ENCODE results near the gene PCDH11Y. TPM values are rescaled to one million over a fixed set of nuclear protein-coding genes. Genes with fewer than 3 reads are reported as not detected.
"Not testable (repeated sequence)": the region's sequence is repeated elsewhere in the genome, so short reads cannot be mapped to it uniquely, and the experiment has no call there.

PCDH11Y gene
- total and polyA plus RNA-seq, 10 of the 15 experiments (the other 5 are each of a cell fraction or from before 2014, with no cell fraction given) = not detected

- H3K27me3 ChIP-seq (replicated peaks in 1 of 2; ENCODE audit: control insufficient read depth in 2 of 2, insufficient read depth in 2 of 2, low read length in 1 of 2); CTCF ChIA-PET; FAIRE-seq; H3K4me3 ChIP-seq; H2AFZ ChIP-seq (ENCODE audit: control insufficient read depth, low read depth, low read length); POLR2A ChIA-PET; ATAC-seq; BruUV-seq (replicated peaks); H3K79me2 ChIP-seq (ENCODE audit: control insufficient read depth, insufficient read depth, low read length); SMC1A ChIA-PET (ENCODE audit: uncharacterized antibody, unreplicated experiment); H3K9me3 ChIP-seq (replicated peaks; ENCODE audit: control insufficient read depth, insufficient read depth, low read length); H3K4me1 ChIP-seq (ENCODE audit: control insufficient read depth, insufficient read depth, low read length); H3K36me3 ChIP-seq (ENCODE audit: control insufficient read depth in 2 of 2, insufficient read depth in 2 of 2, low read length in 1 of 2); H3K27ac ChIP-seq (ENCODE audit: control insufficient read depth, insufficient read depth); DNase-seq (ENCODE audit: low read depth, low spot score); in situ Hi-C loops (cut with MboI); H4K20me1 ChIP-seq (ENCODE audit: control insufficient read depth, insufficient read depth); H3K4me2 ChIP-seq (ENCODE audit: control insufficient read depth, insufficient read depth); RAD21 ChIA-PET (ENCODE audit: unreplicated experiment); H3K9ac ChIP-seq (ENCODE audit: control insufficient read depth, insufficient read depth, low read length); intact Hi-C loops (cut with micrococcal nuclease; ENCODE audit: unreplicated experiment): not testable (repeated sequence)
Measured at GRCh38 chrY:5543705-5544104, 543.6 kb downstream of the PCDH11Y start.

- H3K4me1 ChIP-seq (ENCODE audit: control insufficient read depth, insufficient read depth, low read length); H3K9me3 ChIP-seq (replicated peaks; ENCODE audit: control insufficient read depth, insufficient read depth, low read length); H2AFZ ChIP-seq (ENCODE audit: control insufficient read depth, low read depth, low read length); POLR2A ChIA-PET; H4K20me1 ChIP-seq (ENCODE audit: control insufficient read depth, insufficient read depth); H3K9ac ChIP-seq (ENCODE audit: control insufficient read depth, insufficient read depth, low read length); FAIRE-seq; intact Hi-C loops (cut with micrococcal nuclease; ENCODE audit: unreplicated experiment); H3K79me2 ChIP-seq (ENCODE audit: control insufficient read depth, insufficient read depth, low read length); H3K27me3 ChIP-seq (replicated peaks in 1 of 2; ENCODE audit: control insufficient read depth in 2 of 2, insufficient read depth in 2 of 2, low read length in 1 of 2); in situ Hi-C loops (cut with MboI); RAD21 ChIA-PET (ENCODE audit: unreplicated experiment); DNase-seq (ENCODE audit: low read depth, low spot score); ATAC-seq; H3K36me3 ChIP-seq (ENCODE audit: control insufficient read depth in 2 of 2, insufficient read depth in 2 of 2, low read length in 1 of 2); H3K4me3 ChIP-seq; H3K4me2 ChIP-seq (ENCODE audit: control insufficient read depth, insufficient read depth); SMC1A ChIA-PET (ENCODE audit: uncharacterized antibody, unreplicated experiment); H3K27ac ChIP-seq (ENCODE audit: control insufficient read depth, insufficient read depth); CTCF ChIA-PET; BruUV-seq (replicated peaks): not testable (repeated sequence)
- no CpG with 5 or more reads among the region's 2 CpGs for WGBS (ENCODE audit: insufficient coverage, insufficient replicate concordance, low lambda C conversion rate, missing lambda C conversion rate)
Measured at GRCh38 chrY:5638589-5638988, 638.5 kb downstream of the PCDH11Y start.

GRCh38 chrY:5679265-5679664 lies 679.2 kb downstream of the PCDH11Y start:
- intact Hi-C loops (cut with micrococcal nuclease; ENCODE audit: unreplicated experiment); BruUV-seq (replicated peaks); H4K20me1 ChIP-seq (ENCODE audit: control insufficient read depth, insufficient read depth); ATAC-seq; RAD21 ChIA-PET (ENCODE audit: unreplicated experiment); H3K4me1 ChIP-seq (ENCODE audit: control insufficient read depth, insufficient read depth, low read length); DNase-seq (ENCODE audit: low read depth, low spot score); H3K4me3 ChIP-seq; H3K9ac ChIP-seq (ENCODE audit: control insufficient read depth, insufficient read depth, low read length); H3K27ac ChIP-seq (ENCODE audit: control insufficient read depth, insufficient read depth); H3K4me2 ChIP-seq (ENCODE audit: control insufficient read depth, insufficient read depth); H3K36me3 ChIP-seq (ENCODE audit: control insufficient read depth in 2 of 2, insufficient read depth in 2 of 2, low read length in 1 of 2); H3K27me3 ChIP-seq (replicated peaks in 1 of 2; ENCODE audit: control insufficient read depth in 2 of 2, insufficient read depth in 2 of 2, low read length in 1 of 2); H2AFZ ChIP-seq (ENCODE audit: control insufficient read depth, low read depth, low read length); POLR2A ChIA-PET; CTCF ChIA-PET; in situ Hi-C loops (cut with MboI); SMC1A ChIA-PET (ENCODE audit: uncharacterized antibody, unreplicated experiment); H3K79me2 ChIP-seq (ENCODE audit: control insufficient read depth, insufficient read depth, low read length); H3K9me3 ChIP-seq (replicated peaks; ENCODE audit: control insufficient read depth, insufficient read depth, low read length); FAIRE-seq: not testable (repeated sequence)
- no CpG with 5 or more reads among the region's 2 CpGs for WGBS (ENCODE audit: insufficient coverage, insufficient replicate concordance, low lambda C conversion rate, missing lambda C conversion rate)

- CTCF ChIA-PET; intact Hi-C loops (cut with micrococcal nuclease; ENCODE audit: unreplicated experiment); H3K9me3 ChIP-seq (replicated peaks; ENCODE audit: control insufficient read depth, insufficient read depth, low read length); H3K4me3 ChIP-seq; H3K27me3 ChIP-seq (replicated peaks in 1 of 2; ENCODE audit: control insufficient read depth in 2 of 2, insufficient read depth in 2 of 2, low read length in 1 of 2); H3K9ac ChIP-seq (ENCODE audit: control insufficient read depth, insufficient read depth, low read length); RAD21 ChIA-PET (ENCODE audit: unreplicated experiment); H3K4me2 ChIP-seq (ENCODE audit: control insufficient read depth, insufficient read depth); H3K27ac ChIP-seq (ENCODE audit: control insufficient read depth, insufficient read depth); H3K4me1 ChIP-seq (ENCODE audit: control insufficient read depth, insufficient read depth, low read length); H3K79me2 ChIP-seq (ENCODE audit: control insufficient read depth, insufficient read depth, low read length); in situ Hi-C loops (cut with MboI); ATAC-seq; DNase-seq (ENCODE audit: low read depth, low spot score); H4K20me1 ChIP-seq (ENCODE audit: control insufficient read depth, insufficient read depth); BruUV-seq (replicated peaks); FAIRE-seq; H3K36me3 ChIP-seq (ENCODE audit: control insufficient read depth in 2 of 2, insufficient read depth in 2 of 2, low read length in 1 of 2); POLR2A ChIA-PET; H2AFZ ChIP-seq (ENCODE audit: control insufficient read depth, low read depth, low read length); SMC1A ChIA-PET (ENCODE audit: uncharacterized antibody, unreplicated experiment): not testable (repeated sequence)
- WGBS (ENCODE audit: insufficient coverage, insufficient replicate concordance, low lambda C conversion rate, missing lambda C conversion rate) = no CpG with 5 or more reads among the region's 5 CpGs
Measured at GRCh38 chrY:5708727-5709126, 708.6 kb downstream of the PCDH11Y start.

Measured in GM12878 (cell line).